GM19099 (cell line): ENCODE data around the gene CLEC5A.

Experiments used
- POLR2A ChIP-seq: IDR thresholded peaks from 3 replicates; pipeline ENCODE4 v1.6.1; 2011; ENCODE audit warnings: low read depth; ENCODE audit not compliant: insufficient read length; ENCODE audit errors: extremely low read depth

Gene CLEC5A

DNA sequence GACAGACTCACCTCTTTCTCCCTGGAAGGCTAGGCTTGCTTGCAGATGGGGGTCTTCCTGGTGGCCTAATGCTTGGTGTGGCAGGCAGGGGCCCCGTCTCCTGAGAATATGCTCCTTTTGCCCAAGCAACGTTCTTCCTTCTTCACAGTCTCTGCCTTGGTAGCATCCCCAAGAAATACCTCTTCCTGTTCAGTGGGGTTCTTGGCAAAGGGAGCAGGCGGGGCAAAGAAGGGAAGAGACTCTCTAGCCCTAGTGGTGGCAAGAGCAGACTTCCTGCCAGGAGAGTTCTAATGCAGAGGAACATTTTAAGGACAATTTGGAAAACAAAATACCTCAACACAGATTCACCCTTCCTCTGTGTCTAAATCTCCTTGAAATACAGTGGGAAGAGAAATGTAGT, at the start of gene CLEC5A:
Gene CLEC5A (minus strand): TSS at position 179 of the 400 bp plus-strand sequence. CDS start 682 bp downstream, outside the sequence.
- no peak for TF ChIP-seq POLR2A

DNA sequence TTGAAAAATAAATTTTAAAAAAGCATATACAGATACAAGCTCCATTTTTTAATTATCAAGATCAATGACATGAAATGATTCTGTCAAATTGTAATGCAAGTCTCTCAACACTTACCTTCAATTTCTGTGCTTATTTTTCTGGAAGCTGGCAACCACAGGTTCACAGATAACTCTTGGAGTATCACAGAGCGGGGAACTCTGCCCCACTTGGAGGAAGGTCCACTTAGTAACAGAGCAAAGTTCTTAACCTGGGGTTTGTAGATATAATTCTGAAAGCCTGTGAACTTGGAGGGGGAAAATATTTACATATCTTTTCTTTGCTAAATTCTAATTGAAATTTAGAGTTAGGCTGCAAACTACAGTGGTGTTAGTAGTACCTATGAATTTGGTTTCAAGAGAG, 46.6 kb upstream of the CLEC5A start:
- no peak for TF ChIP-seq POLR2A

DNA sequence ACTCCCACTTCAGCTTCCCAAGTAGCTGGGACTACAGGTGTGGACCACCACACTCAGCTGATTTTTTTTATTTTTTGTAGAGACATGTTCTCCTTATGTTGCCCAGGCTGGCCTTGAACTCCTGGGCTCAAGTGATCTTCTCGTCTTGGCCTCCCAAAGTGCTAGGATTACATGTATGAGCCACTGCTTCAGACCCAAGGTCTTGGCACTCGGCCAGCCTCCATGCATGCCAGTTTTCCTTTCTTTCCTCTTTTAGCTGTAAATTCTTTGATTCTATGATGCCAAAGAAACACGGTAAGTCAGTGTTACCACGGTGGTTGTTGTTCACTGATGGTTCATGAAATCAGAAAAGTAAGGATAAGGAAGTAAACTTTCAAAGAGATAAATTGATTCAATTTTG, 45.9 kb upstream of the CLEC5A start:
- TF ChIP-seq POLR2A: no peak

DNA sequence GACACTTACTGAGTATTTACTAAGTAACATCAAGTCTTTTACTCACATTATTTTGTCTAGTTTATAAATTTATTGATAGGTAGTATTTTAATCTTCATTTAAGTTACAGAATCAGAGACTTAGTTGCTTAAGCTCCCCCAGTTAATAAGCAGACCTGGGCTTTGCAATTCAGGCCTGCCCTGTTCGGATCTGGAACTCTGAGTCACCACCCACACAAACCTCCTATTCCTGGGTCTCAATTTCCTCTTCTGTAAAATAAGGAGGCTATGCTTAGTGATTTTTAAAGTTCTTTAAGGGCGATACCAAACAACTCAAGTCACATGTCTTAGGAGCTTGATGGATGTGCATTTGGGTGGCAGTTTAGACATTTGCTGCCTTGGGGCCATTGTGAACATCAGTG, 45.4 kb upstream of the CLEC5A start:
- TF ChIP-seq POLR2A: no peak

DNA sequence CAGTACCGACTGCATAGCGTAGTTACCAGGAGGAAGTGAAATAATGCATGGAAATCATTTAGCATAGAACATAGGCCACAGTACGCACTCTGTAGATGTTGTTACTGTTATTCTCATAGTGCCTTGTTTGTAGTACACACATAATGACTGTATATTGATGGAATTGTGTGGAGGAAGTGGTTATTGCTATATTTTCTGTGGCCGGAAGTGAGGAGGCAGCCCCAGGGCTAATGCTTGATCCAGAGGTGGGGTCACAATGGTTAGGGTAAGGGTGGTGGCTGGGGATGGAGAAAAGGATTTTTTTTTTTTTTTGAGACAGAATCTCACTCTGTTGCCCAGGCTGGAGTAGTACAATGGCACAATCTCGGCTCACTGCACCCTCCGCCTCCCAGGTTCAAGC, 44.4 kb upstream of the CLEC5A start:
- TF ChIP-seq POLR2A: no peak

DNA sequence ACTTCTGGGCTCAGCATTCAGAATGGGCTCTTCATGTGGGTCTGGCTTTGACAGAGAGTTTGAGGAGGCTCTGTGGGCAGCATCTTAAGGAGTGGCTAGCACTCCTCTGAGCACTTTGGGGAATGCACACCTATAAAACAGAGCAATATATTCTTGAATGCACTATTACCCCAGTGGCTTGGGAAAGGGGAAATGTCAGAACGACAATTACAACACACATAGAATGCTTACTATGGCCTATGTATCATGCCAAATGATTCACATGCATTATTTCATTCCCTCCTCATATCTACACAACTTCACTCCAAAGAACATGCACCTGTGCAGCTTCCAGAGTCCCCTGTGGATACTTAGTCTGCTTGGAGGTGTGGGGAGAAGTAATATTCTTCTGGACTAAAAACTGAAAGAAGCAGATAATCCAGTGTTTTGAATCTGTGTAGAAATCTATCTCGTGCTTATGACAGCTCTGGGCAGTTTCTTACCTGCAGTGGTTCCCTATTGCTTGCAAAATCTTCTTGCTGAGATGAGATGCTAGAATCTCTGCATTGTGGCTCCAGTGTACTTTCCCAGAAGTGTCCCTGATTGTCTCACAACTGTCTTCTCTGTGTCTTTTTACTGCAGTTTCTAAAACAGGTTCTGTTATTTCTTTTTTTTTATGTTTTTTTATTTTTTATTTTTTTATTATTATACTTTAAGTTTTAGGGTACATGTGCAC, 43.4 kb upstream of the CLEC5A start:
- TF ChIP-seq POLR2A: no peak

DNA sequence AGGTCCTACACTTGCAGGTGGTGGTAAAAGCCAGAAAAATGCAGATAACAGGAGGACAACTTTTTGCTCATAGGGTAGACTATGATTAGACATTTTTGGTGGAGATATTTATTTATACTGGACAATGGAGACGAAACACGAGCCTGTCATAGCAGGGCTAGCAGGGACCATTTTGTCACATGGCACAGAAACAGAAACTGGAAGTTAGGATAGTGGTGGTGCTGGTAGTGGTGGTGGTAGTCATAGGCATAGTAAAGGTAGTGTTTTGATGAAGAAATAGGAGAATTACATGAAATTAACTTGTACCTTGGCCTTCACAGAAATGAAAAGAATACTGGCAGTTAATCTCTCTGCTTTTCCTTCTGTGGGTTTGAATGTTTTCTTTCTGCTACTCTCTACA, 40.1 kb upstream of the CLEC5A start:
- no peak for TF ChIP-seq POLR2A

DNA sequence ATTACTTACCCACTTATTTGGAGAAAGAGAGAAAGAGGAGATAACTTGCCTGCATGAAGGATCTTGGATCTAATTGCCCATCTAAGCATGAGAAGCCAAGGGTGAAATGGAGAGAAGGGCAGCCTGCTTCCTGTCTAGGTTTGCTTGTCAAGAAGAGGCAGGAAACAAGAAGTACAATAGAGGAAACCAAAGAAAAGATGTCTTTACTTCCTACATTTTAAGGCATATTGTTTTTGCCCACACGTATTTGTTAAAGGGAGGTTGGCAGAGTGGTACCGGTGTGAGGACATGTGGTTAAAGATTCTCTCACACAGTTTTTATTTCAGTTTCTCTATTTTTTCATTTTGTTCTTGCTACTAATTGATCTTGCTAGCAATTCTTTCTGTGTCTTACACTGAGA, 32.8 kb upstream of the CLEC5A start:
- TF ChIP-seq POLR2A: no peak

DNA sequence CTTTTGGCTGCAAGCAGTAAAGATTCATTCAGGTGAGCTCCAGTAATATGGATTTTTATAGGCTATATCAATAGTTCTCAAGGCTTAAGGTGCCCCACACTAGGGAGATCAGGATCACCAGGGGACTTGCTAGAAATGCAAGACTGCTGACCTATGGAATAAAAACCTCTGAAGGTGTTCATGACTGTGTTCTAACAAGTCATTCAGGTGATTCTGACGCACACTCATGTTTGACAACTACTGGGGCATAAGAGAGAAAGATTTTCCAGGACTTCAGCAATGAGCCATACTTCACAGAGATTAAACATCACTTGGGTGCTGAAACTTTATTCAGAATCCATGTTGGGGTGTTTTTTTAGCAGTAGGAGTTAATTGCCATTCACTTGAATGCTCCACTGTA, 31.6 kb upstream of the CLEC5A start:
- no peak for TF ChIP-seq POLR2A

DNA sequence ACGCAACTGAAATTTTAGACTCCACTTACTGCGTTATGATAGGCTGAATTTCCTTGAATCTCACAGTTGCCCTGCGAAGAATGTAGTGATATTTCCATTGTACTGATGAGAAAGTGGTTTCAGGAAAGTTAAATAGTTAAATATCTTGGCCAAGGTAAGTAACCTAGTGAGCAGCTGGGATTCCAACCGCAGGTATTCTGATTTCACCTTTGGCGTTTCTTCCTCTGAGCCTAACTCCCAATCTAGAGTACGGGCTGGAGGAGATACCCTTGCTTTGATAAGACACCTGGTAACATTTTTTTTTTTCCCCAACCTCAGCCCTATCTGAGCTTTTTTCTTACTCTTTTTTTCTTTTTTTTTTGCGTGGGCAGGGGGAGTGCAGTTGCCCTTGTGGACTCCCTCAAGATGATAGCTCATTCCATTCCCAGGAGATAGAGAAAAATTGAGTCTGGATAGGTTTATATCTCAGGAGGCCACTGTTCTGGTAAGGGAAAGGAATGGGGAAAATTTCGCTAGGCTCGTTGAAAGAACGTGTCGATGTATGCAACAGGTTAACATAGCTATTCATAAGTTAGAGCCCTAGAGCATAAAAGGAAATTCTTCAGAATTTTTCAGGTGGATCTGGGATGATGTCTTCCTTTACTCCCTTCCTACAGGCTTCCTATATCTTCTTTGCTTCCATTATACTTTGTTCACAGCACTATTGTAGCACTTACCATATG, 29.9 kb upstream of the CLEC5A start:
- no peak for TF ChIP-seq POLR2A

DNA sequence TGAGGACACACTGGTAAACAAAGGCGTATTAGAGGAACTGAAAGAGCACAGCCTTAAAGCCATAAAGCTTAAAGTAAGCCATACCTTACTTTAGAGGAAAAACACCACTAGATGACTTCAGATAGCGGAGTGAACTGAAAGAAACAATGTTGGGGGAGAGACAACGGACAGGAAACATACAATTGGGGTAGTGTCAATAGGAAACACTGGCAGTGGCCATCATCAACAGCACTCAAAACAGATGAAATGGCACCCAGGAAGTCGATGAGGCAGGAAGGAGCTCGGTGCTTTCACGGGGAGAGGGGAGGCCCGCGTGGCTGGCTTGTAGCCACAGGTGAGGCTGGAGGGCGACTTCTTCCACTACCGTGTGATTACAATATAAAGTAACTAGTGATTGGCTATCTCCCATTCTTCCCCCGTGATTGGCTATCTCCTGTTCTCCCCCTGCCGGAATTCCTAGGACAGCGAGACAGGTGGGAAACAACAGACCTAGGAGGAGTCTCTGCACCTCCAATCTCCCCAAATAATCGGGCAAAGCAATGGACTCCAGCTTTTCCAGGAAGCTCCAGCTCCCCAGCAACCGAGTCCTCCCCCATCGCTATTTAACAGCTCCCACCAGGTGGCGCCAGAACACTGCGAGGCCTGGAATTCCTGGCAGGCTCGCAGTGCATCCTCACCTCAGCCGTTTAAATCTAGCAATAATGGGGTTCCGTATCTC, 29.2 kb upstream of the CLEC5A start:
- TF ChIP-seq POLR2A: no peak

DNA sequence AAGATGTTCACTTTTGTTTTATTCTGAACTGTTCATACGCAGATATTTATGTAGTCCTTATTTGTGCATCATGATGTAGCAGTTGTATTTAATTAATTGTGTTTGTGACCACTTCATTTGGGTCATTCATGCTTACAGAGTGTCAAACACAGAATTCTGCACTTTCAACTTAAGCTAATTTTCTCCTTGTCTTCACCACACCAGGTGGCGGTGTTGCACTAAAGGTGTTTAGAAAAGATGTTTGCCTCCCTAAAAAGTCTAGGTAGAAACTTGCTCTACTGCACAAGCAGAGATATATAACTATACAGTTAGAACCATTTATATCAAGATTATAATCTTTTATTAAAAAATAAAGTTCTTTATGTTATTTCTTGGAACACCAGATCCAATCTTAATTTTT, 28.1 kb upstream of the CLEC5A start:
- no peak for TF ChIP-seq POLR2A

DNA sequence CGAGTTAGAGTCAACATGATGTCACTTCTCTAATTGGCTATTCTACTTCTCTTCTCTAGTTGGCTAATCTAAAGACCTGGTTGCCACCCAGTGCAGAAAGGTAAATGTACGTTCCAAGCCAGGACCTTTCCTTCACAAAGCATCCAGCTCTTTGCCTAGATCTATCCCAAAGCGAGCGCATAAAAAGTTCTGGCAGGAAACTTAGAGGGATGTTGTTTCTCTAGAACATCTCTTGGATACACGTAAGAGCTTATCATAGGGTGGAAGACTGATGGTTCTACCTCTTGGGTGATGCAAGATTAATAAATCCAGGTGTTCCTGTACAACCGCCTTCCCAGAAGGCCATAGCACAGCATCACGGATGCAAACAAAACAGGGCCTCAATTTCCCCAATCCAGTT, 26.9 kb upstream of the CLEC5A start, which contains the start of gene TAS2R38:
Gene TAS2R38 (minus strand): TSS at position 101 of the 400 bp plus-strand sequence. CDS start 84 bp downstream, at position 17.
- no peak for TF ChIP-seq POLR2A

DNA sequence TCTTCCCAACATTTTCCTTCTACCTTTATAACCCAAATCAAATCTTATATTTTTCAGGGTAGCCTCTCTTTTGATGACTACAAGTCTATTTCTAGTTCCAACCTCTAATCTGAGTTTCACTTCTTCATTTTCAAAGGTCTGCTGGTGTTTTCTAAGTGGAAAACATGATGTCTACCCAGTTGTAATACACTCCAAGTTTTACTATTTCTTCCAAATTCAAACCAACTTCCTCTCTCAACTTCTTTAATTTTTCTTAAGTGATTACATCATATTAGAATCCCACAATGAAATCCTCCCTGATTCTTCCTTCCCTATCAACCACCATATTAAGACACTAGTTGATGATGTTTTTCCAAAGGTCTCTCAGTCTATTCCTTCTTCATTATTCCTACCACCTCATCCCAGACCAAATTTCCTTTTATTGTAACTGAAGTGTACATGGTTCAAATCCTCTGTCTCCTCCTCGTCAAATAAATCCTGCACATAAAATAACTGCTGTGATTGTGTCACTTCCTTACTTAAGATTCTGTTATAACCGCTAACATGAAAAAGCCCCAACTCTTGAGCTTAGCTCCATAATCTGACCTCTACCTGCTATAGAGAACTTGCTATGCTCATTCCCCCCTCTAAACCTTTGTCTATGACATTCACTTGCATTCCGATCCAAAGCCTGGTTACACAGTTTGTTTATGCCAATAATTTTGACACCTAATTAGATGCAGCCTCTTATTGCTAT, 14.1 kb upstream of the CLEC5A start:
- no peak for TF ChIP-seq POLR2A

DNA sequence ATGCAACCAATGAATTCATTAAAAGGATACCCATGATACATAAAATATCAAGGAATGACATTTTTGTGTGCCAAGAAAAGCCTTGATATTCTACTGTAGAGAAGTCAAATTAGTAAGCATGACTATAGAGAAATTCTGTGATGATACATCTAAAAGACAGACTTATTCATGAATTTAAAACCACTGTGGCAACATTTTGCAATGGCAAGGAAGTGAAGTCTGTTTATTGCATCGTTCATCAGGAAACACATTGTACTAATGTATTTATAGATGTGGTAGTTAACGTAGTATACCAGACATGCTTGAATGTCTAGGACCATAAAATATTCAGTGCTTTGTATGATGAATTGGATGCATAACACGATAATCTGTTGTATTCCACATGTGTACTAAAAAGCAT, 9.3 kb upstream of the CLEC5A start:
- no peak for TF ChIP-seq POLR2A
